Activated CD4-positive, alpha-beta memory T cell treated with anti-CD3 and anti-CD28 coated beads for 36 hours (primary cell): ENCODE measurements around the gene GOLGA8S. TPM values are rescaled to one million over a fixed set of nuclear protein-coding genes. Genes with fewer than 3 reads are reported as not detected.
"Not testable (repeated sequence)": the region's sequence is repeated elsewhere in the genome, so short reads cannot be mapped to it uniquely, and the experiment has no call there.

Source experiments
- CTCF ChIA-PET: fragments of 350-600 bp; sonication (Branson Sonifier 250); formaldehyde crosslinking; loops from one replicate; lab custom pipeline; 2021; ENCODE audit warnings: antibody characterized with exemption, inconsistent platforms; lab: Charles Lee
- POLR2A ChIA-PET: fragments of 350-600 bp; sonication (Branson Sonifier 250); formaldehyde crosslinking; loops from one replicate; lab custom pipeline; 2021; ENCODE audit warnings: antibody characterized with exemption; lab: Charles Lee
- DNase-seq: peaks from one replicate; pipeline ENCODE4 v3.0.0-alpha.2; 2020
- H3K27ac Mint-ChIP-seq: one replicate; pipeline ENCODE4 v1.8.0; 2021; ENCODE audit warnings: mixed read lengths
- H3K27me3 Mint-ChIP-seq: one replicate; pipeline ENCODE4 v1.8.0; 2021; ENCODE audit warnings: mixed read lengths
- H3K36me3 Mint-ChIP-seq: one replicate; pipeline ENCODE4 v1.8.0; 2021; ENCODE audit warnings: mixed read lengths
- H3K4me1 Mint-ChIP-seq: one replicate; pipeline ENCODE4 v1.8.0; 2021; ENCODE audit warnings: low read depth, mixed read lengths
- H3K4me3 Mint-ChIP-seq: one replicate; pipeline ENCODE4 v1.8.0; 2021; ENCODE audit warnings: mild to moderate bottlenecking, mixed read lengths
- H3K9me3 Mint-ChIP-seq: one replicate; pipeline ENCODE4 v1.8.0; 2021; ENCODE audit warnings: mixed read lengths
- intact Hi-C: fragments of 100-400 bp; cut with micrococcal nuclease; formaldehyde crosslinking; loops from one replicate; pipeline ENCODE4 v1.15.1; 2023
- total RNA-seq, 2 experiments: library from RNA; stranded (reverse); gene quantifications; one replicate each; pipeline ENCODE4 v1.2.3, GENCODE V29; 2021

The GOLGA8S gene
- total RNA-seq, 2 experiments from 2014 or later, result 0.05 TPM; not detected in 1

DNA sequence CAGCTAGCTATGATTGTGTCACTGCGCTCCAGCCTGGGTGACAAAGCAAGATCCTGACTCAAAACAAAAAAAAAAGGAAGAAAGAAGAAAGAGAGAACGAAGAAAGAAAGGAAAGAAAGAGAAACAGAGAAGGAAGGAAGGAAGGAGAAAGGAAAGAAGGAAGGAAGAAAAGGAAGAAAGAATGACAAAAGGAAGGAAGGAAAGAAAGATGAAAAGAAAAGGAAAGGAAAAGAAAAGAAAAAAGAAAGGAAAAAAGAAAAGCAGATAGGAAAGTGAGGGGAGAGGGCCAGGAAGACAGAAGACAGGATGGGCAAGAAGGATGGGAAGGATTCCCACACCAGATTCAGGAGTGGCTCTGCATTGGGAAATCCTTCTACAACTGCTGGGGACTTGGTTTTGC is 47.6 kb downstream of the GOLGA8S start:
- Mint-ChIP-seq H3K9me3 (no peaks in the 10 kb centered on the region), H3K27me3 (peaks cover 2% of the 10 kb centered on the region), H3K27ac (no peak overlapping the region), H3K4me1 (no peaks in the 10 kb centered on the region), H3K36me3 (no peaks in the 10 kb centered on the region), H3K4me3 (no peak overlapping the region)
- intact Hi-C loops, result no loop called here
- DNase-seq, result no peak
- POLR2A ChIA-PET, result no interaction called here
- CTCF ChIA-PET, result no interaction called here

- Mint-ChIP-seq H3K9me3 (no peaks in the 10 kb centered on the region), H3K4me1 (no peaks in the 10 kb centered on the region), H3K27ac (no peak overlapping the region), H3K4me3 (no peak overlapping the region), H3K27me3 (peaks cover 2% of the 10 kb centered on the region), H3K36me3 (no peaks in the 10 kb centered on the region)
- POLR2A ChIA-PET, result no interaction called here
- intact Hi-C loops, result no loop called here
- DNase-seq, result no peak
- CTCF ChIA-PET, result no interaction called here
These were observed 48.0 kb downstream of the GOLGA8S start for GRCh38 chr15:23402544-23402943.

DNA sequence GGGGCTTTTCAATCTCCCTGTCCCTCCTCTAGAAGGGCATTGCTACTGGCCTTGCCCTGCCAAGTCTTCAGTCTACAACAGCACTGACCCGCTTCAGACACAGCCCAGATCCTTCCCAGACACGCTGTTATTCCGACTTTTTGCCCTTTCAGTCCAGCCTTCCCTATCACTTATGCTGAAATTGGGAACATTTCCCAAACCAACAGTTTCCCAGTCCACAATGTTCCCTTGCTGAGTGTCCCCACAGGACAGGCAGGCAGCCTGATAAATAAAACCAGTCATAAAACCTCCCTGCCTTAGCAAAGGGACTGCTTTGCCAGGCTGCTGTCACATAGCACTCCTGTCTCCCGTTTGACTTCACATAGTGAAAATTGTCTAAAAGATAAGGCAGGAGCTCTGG is 49.0 kb downstream of the GOLGA8S start:
- no peaks in the 10 kb centered on the region for H3K9me3 Mint-ChIP-seq
- no peaks in the 10 kb centered on the region for H3K4me1 Mint-ChIP-seq
- peaks cover 2% of the 10 kb centered on the region for H3K27me3 Mint-ChIP-seq
- intact Hi-C loops, result no loop called here
- no peak overlapping the region for H3K4me3 Mint-ChIP-seq
- ChIA-PET POLR2A (no interaction called here), CTCF (no interaction called here)
- DNase-seq, result no peak
- H3K36me3 Mint-ChIP-seq, result no peaks in the 10 kb centered on the region
- no peak overlapping the region for H3K27ac Mint-ChIP-seq

DNA sequence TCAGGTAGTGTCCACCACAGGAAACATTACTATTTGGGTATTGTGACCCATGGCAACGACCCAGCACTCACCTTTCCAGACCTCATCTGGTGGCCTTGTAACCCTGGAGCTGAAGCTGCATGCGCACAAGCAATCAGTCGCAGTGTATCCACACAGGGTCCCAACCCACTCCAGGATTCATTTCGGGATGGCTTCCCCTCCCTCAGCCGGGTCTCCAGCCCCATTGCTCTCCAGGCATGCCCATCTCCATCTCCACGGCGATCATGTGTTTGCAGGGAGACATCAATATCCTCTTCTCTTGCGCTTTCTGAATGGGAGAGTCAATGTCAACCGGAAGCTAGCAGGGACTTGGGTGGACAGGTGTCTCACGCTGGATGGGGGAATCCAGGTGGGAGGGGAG is 57.3 kb downstream of the GOLGA8S start:
- Mint-ChIP-seq H3K36me3 (no peaks in the 10 kb centered on the region), H3K27ac (no peak overlapping the region), H3K4me3 (no peak overlapping the region), H3K27me3 (no peaks in the 10 kb centered on the region), H3K4me1 (no peaks in the 10 kb centered on the region), H3K9me3 (no peaks in the 10 kb centered on the region)
- CTCF ChIA-PET, result no interaction called here
- DNase-seq, result no peak
- intact Hi-C loops, result no loop called here
- POLR2A ChIA-PET, result no interaction called here

- H3K9me3 Mint-ChIP-seq, H3K27ac Mint-ChIP-seq, intact Hi-C loops, POLR2A ChIA-PET, H3K4me3 Mint-ChIP-seq, DNase-seq, H3K27me3 Mint-ChIP-seq, H3K36me3 Mint-ChIP-seq, CTCF ChIA-PET, H3K4me1 Mint-ChIP-seq: not testable (repeated sequence)
These were observed 58.5 kb downstream of the GOLGA8S start for GRCh38 chr15:23412881-23413600.

Other genes with a start within 250 kb of the GOLGA8S start
- not detected for gene GOLGA6L1, start 217.9 kb upstream of the GOLGA8S start, total RNA-seq
- gene GOLGA6L26, start 20.6 kb upstream of the GOLGA8S start, total RNA-seq, result not detected
- not detected for gene GOLGA6L2, start 92.5 kb downstream of the GOLGA8S start, total RNA-seq
- gene MKRN3, start 210.9 kb downstream of the GOLGA8S start, total RNA-seq, result 1 to 10 TPM; 3.3 to 3.8 TPM